Vagina (tissue), 2 donors: Measurements from ENCODE around the gene DCC.

Experiments
- CTCF ChIP-seq, 3 experiments: fragments of 450-650 bp in 2 of 3; fragments of 200-600 bp in 1 of 3; sonication (generic) in 1 of 3; IDR thresholded peaks; one replicate each; pipeline ENCODE4 v1.5.1; 2017 to 2019; ENCODE audit warnings: antibody characterized with exemption in 3 of 3, mild to moderate bottlenecking in 2 of 3, moderate library complexity in 2 of 3
- POLR2A ChIP-seq, 2 donors: fragments of 450-650 bp; IDR thresholded peaks; one replicate each; pipeline ENCODE4 v1.6.1; 2017; ENCODE audit warnings: antibody characterized with exemption in 2 of 2, mild to moderate bottlenecking in 2 of 2, moderate library complexity in 2 of 2

GRCh38 chr18:52991246-52991645 lies 651.2 kb downstream of the DCC start:
- no peak for TF ChIP-seq CTCF (IDR thresholded peaks at IDR 0.05)
- no peak for TF ChIP-seq POLR2A (IDR thresholded peaks at IDR 0.05)
